Gastroesophageal sphincter (tissue), 4 donors: Measurements from ENCODE around the gene SRRM5. TPM values are rescaled to one million over a fixed set of nuclear protein-coding genes. Genes with fewer than 3 reads are reported as not detected.
A peak's percentile ranks its signal among the peaks of the same experiment; 100 is the strongest.

ENCODE experiments used
- ATAC-seq: fragments of 150-250 bp; one replicate; pipeline ENCODE4 v1.9.1; 2016; ENCODE audit warnings: mild to moderate bottlenecking, moderate library complexity
- H3K27ac ChIP-seq, 4 donors: fragments of 200-600 bp; sonication (generic) in 3 of 4; 1 replicate in 3 of 4; 2 replicates in 1 of 4; pipeline ENCODE4 v1.5.1; 2016 to 2019
- H3K27me3 ChIP-seq: fragments of 200-600 bp; sonication (generic); one replicate; pipeline ENCODE4 v1.5.1; 2019
- H3K36me3 ChIP-seq, 2 donors: fragments of 200-600 bp; sonication (generic); one replicate each; pipeline ENCODE4 v1.5.1; 2019; ENCODE audit warnings: control low read depth in 1 of 2
- H3K4me1 ChIP-seq, 3 donors: fragments of 200-600 bp; sonication (generic); 1 replicate in 2 of 3; 2 replicates in 1 of 3; pipeline ENCODE4 v1.5.1; 2016 to 2019; ENCODE audit warnings: control low read depth in 2 of 3
- H3K4me3 ChIP-seq, 2 donors: fragments of 200-600 bp; sonication (generic); one replicate each; pipeline ENCODE4 v1.5.1; 2019; ENCODE audit warnings: mild to moderate bottlenecking in 1 of 2, moderate library complexity in 1 of 2
- H3K9me3 ChIP-seq, 3 donors: fragments of 200-600 bp; sonication (generic); one replicate each; pipeline ENCODE4 v1.5.1; 2017 to 2019; ENCODE audit warnings: control low read depth in 2 of 3
- EP300 ChIP-seq: sonication (generic); formaldehyde crosslinking; IDR thresholded peaks from one replicate; pipeline ENCODE4 v1.6.1; 2017; ENCODE audit warnings: antibody characterized with exemption, mild to moderate bottlenecking
- POLR2A ChIP-seq, 2 donors: fragments of 450-650 bp; IDR thresholded peaks; one replicate each; pipeline ENCODE4 v1.6.1; 2017; ENCODE audit warnings: antibody characterized with exemption in 2 of 2, mild to moderate bottlenecking in 2 of 2, moderate library complexity in 1 of 2
- POLR2AphosphoS5 ChIP-seq: sonication (generic); formaldehyde crosslinking; IDR thresholded peaks from one replicate; pipeline ENCODE4 v1.6.1; 2017; ENCODE audit warnings: antibody characterized with exemption
- WGBS, 2 donors: methylation state at CpG; one replicate each; pipeline ENCODE4 v1.1.5; 2018; ENCODE audit warnings: low coverage in 1 of 2; 5-methylcytosine and 5-hydroxymethylcytosine counted together
- total RNA-seq, 4 donors: library from RNA; depleted of rRNA; stranded (reverse); fragments of >200 nt; gene quantifications; one replicate each; pipeline ENCODE4 v1.1.0, GENCODE V29; 2016
- TF ChIP-seq, protein P1 (sequence below), 4 experiments: fragments of 200-600 bp in 2 of 4; fragments of 450-650 bp in 2 of 4; sonication (generic) in 1 of 4; IDR thresholded peaks; one replicate each; pipeline ENCODE4 v1.5.1; 2017 to 2019; ENCODE audit warnings: antibody characterized with exemption in 4 of 4, mild to moderate bottlenecking in 2 of 4, moderate library complexity in 2 of 4

The SRRM5 gene, protein sequence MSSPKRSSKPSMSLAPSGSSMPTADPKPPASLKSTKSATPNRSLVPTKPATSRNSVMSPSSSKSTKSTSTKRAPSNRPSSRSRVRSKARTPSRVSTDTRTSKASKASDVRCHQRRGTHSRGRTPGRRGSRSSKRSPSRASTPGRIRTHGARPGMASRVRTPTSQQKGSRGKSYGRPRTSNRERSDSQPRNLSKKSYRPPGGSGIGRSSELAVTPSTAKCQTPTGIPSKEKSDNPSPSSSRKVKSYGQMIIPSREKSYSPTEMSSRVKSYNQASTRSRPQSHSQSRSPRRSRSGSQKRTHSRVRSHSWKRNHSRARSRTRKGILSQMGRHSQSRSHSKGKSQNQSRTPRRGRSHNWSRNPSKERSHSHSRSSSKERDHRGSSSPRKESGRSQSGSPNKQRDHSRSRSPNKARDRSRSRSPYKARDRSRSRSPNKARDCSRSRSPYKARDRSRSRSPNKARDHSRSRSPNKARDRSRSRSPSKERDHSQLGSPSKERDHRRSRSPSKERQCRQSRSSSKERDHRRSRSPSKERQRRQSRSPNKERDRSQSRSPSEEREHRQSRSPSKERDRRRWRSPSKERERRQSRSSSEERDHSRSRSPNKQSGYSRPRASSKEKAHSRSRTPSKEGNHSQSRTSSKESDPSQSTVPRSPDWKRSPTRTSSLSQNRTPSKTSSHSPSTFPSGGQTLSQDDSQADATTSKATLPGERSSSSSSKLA
- under 1 TPM in 1 of 4 donors, not detected in 3; 0.13 TPM for total RNA-seq

DNA sequence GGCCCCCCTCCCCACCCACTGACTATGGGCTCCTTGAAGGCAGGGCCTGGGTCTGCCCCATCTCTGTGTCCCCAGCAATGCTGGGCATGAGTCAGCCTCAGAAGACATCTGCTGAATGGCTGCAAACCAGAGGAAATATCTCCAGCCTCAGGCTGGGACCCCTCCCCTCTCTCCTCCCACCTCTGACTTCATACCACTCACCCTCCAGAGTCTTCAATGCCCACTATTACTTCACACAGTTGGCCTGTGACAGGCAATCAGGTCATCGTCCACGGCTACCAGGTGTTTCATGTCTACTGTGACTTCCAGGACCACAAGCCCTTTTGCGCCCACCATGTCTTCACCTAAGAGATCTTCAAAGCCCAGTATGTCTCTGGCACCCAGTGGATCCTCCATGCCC lies at the start of gene SRRM5:
Gene SRRM5, plus strand, starts transcription at position 301 of the 400 bp plus-strand sequence. Its CDS starts 34 bp downstream, at position 335.
- TF ChIP-seq EP300 (no peak), POLR2AphosphoS5 (no peak), POLR2A (IDR thresholded peaks at IDR 0.05) (no peak)
- TF ChIP-seq, protein P1, sequence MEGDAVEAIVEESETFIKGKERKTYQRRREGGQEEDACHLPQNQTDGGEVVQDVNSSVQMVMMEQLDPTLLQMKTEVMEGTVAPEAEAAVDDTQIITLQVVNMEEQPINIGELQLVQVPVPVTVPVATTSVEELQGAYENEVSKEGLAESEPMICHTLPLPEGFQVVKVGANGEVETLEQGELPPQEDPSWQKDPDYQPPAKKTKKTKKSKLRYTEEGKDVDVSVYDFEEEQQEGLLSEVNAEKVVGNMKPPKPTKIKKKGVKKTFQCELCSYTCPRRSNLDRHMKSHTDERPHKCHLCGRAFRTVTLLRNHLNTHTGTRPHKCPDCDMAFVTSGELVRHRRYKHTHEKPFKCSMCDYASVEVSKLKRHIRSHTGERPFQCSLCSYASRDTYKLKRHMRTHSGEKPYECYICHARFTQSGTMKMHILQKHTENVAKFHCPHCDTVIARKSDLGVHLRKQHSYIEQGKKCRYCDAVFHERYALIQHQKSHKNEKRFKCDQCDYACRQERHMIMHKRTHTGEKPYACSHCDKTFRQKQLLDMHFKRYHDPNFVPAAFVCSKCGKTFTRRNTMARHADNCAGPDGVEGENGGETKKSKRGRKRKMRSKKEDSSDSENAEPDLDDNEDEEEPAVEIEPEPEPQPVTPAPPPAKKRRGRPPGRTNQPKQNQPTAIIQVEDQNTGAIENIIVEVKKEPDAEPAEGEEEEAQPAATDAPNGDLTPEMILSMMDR (IDR thresholded peaks at IDR 0.05), result no peak
- Histone ChIP-seq H3K4me3 (no peak within 1 kb of the TSS), H3K36me3 (peaks cover 0 to 54% of the 10 kb centered on the region in 2 donors), H3K4me1 (peaks cover 0 to 13% (median 0%) of the 10 kb centered on the region in 3 donors), H3K27me3 (no peaks in the 10 kb centered on the region), H3K9me3 (no peaks in the 10 kb centered on the region), H3K27ac (no peak within 1 kb of the TSS)
- 80% methylated on average over 1 of the region's 3 CpGs; no CpG with 5 or more reads in 1 of the 2 donors for WGBS, 2 donors
- no peak for ATAC-seq

DNA sequence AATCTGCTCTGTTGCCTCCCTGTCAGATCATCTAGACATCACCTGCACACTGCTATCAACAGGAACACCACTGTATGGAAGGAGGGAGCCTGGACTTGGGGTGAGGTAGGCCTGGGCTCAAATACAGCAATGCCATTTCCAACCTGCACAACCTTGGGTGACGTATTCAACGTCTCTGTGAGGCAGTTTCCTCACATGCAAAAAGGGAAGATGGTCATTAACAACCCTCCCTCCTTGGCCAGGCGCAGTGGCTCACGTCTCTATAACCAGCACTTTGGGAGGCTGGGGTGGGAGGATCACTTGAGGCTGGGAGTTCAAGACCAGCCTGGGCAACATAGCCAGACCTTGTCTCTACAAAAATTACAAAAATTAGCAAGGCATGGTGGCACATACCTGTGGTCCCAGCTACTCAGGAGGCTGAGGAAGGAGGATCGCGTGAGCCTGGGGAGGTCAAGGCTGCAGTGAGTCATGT lies 49.6 kb upstream of the SRRM5 start:
- Histone ChIP-seq H3K4me1 (peaks cover 0 to 27% (median 0%) of the 10 kb centered on the region in 3 donors), H3K9me3 (no peaks in the 10 kb centered on the region), H3K36me3 (peaks cover 0 to 48% of the 10 kb centered on the region in 2 donors), H3K4me3 (no peak overlapping the region), H3K27ac (peak overlapping the region in 3 of 4 donors; percentile 63 to 71 (median 64)), H3K27me3 (no peaks in the 10 kb centered on the region)
- WGBS, 2 donors, result 67 to 79% methylated on average over 2 to 4 of the region's 6 CpGs
- ATAC-seq, result no peak
- TF ChIP-seq POLR2AphosphoS5 (no peak), POLR2A (IDR thresholded peaks at IDR 0.05) (no peak), EP300 (no peak)
- TF ChIP-seq, protein P1 (IDR thresholded peaks at IDR 0.05), result no peak

DNA sequence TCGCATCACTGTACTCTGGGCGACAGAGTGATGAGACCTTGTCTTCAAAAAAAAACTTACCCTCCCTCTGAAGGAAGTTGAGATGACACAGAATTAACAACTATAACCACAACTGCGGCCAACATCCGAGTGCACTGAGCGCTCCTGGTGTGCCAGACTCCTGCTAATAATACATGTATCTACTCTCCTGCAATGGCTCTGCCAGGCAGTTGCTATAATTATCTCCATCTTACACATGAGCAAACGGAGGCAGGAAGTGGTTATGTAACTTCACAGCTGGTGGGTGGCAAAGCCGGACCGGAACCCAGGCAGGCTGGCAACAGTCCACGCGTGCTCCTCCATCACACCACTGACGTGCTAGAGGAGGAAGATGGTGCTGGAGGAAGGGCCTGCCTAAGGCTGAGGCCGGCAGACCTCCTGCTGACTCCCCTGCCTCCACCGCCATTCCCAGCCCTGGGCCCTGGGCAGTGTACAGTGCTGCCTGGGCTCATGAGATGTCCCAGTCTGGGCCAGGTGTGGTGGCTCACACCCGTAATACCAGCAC lies 49.1 kb upstream of the SRRM5 start:
- 43 to 60% methylated on average over 5 to 7 of the region's 14 CpGs for WGBS, 2 donors
- Histone ChIP-seq H3K9me3 (no peaks in the 10 kb centered on the region), H3K4me3 (no peak overlapping the region), H3K27me3 (no peaks in the 10 kb centered on the region), H3K4me1 (peaks cover 0 to 27% (median 0%) of the 10 kb centered on the region in 3 donors), H3K36me3 (peaks cover 0 to 44% of the 10 kb centered on the region in 2 donors), H3K27ac (peak overlapping the region in 3 of 4 donors; percentile 63 to 71 (median 64))
- TF ChIP-seq POLR2AphosphoS5 (peak; percentile 37), POLR2A (IDR thresholded peaks at IDR 0.05) (no peak)
- ATAC-seq, result peak; percentile 80

DNA sequence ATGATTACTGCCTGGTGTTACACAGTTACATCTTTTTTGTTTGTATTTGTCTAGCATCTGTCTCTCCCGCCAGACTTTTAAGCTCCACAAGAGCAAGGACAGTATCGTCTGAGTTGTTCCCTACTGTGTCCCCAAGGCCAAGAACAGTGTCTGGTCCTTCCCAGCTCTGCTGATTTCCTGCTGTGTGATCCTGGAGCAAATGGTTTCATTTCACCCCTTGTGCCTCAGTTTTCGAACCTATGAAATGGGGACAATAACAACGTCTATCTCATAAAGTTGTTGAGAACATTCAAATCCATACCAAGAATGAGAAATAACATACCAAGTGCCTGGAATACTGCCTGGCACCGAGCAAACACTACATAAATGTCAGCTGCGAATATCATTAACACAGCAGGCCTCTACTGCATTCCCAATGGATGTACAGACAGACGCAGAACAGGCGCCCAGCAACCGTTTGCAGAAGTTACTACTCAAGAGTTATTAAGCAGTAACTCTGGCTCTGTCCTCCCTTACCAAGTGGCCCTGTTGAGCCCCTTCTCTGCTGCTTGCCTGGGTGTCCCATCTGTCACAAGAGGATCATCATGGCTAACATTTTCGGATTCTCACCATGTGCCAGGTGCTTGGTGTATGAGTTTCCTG lies 48.0 kb upstream of the SRRM5 start:
- ATAC-seq, result no peak
- H3K4me3 ChIP-seq, result no peak overlapping the region
- no peaks in the 10 kb centered on the region for H3K9me3 ChIP-seq
- H3K27ac ChIP-seq, result peak overlapping the region in 1 of 4 donors; percentile 71
- peaks cover 0 to 35% of the 10 kb centered on the region in 2 donors for H3K36me3 ChIP-seq
- no peak for TF ChIP-seq EP300
- TF ChIP-seq, protein P1 (IDR thresholded peaks at IDR 0.05), result no peak
- TF ChIP-seq POLR2A (IDR thresholded peaks at IDR 0.05), result no peak
- no peaks in the 10 kb centered on the region for H3K27me3 ChIP-seq
- 78 to 81% methylated on average over 8 to 9 of the region's 10 CpGs for WGBS, 2 donors
- peaks cover 0 to 27% (median 0%) of the 10 kb centered on the region in 3 donors for H3K4me1 ChIP-seq

DNA sequence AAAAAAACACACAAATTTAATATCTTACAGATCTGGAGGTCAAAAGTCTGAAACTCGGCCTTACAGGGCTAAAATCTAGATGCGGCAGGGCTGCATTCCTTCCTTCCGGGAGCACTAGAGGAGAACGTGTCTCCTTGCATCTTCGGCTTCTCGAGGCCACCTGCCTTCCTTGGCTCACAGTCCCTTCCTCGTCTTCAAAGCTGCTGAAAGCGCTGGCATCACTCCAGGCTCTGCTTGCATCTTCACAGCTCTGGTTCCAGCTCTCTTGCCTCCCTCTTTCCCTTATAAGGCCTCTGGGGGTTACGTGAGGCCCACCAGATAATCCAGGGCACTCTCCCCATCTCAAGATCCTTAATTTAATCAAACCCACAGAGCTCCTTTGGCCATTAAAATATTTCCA lies 47.1 kb upstream of the SRRM5 start:
- H3K27me3 ChIP-seq, result no peaks in the 10 kb centered on the region
- no peaks in the 10 kb centered on the region for H3K9me3 ChIP-seq
- H3K4me1 ChIP-seq, result peaks cover 0 to 27% (median 0%) of the 10 kb centered on the region in 3 donors
- no peak for ATAC-seq
- 65 to 67% methylated on average over 9 of the region's 9 CpGs for WGBS, 2 donors
- no peak overlapping the region for H3K27ac ChIP-seq
- H3K4me3 ChIP-seq, result no peak overlapping the region
- TF ChIP-seq EP300 (no peak), POLR2AphosphoS5 (no peak), POLR2A (IDR thresholded peaks at IDR 0.05) (no peak)
- TF ChIP-seq, protein P1 (IDR thresholded peaks at IDR 0.05), result no peak
- peaks cover 0 to 32% of the 10 kb centered on the region in 2 donors for H3K36me3 ChIP-seq
